Neuronal stem cell (in vitro differentiated cells): ENCODE measurements around the gene RARB.

Experiments
- DNase-seq: peaks from one replicate; pipeline ENCODE4 v3.0.0-alpha.2; 2013; ENCODE audit warnings: low spot score
- H2AFZ ChIP-seq: one replicate; pipeline ENCODE4 v1.6.1; 2013; ENCODE audit warnings: mild to moderate bottlenecking, low read length, inconsistent platforms
- H2AK5ac ChIP-seq: 2 replicates; pipeline ENCODE4 v1.6.1; 2013; ENCODE audit warnings: low read depth, mild to moderate bottlenecking, inconsistent platforms, low read length, moderate library complexity, mixed read lengths
- H2BK120ac ChIP-seq: 2 replicates; pipeline ENCODE4 v1.6.1; 2013; ENCODE audit warnings: low read depth, mild to moderate bottlenecking, inconsistent platforms, low read length, moderate library complexity, mixed read lengths
- H2BK12ac ChIP-seq: one replicate; pipeline ENCODE4 v1.6.1; 2013; ENCODE audit warnings: low read length, inconsistent platforms
- H2BK15ac ChIP-seq: 2 replicates; pipeline ENCODE4 v1.6.1; 2013; ENCODE audit warnings: mild to moderate bottlenecking, low read length, inconsistent platforms, mixed read lengths
- H2BK5ac ChIP-seq: one replicate; pipeline ENCODE4 v1.6.1; 2013; ENCODE audit warnings: inconsistent platforms, mild to moderate bottlenecking, low read length, moderate library complexity
- H3K14ac ChIP-seq: one replicate; pipeline ENCODE4 v1.6.1; 2013; ENCODE audit warnings: low read length, inconsistent platforms
- H3K18ac ChIP-seq: 2 replicates; pipeline ENCODE4 v1.6.1; 2013; ENCODE audit warnings: low read length, inconsistent platforms
- H3K23ac ChIP-seq: 2 replicates; pipeline ENCODE4 v1.6.1; 2013; ENCODE audit warnings: low read depth, mild to moderate bottlenecking, mixed read lengths, low read length, inconsistent platforms; ENCODE audit not compliant: poor library complexity
- H3K27ac ChIP-seq: replicated peaks from 3 replicates; pipeline ENCODE4 v1.5.1; 2013; ENCODE audit warnings: low read length, inconsistent platforms
- H3K27me3 ChIP-seq, 3 experiments: 2 replicates each; pipeline ENCODE4 v1.6.1; 2013; ENCODE audit warnings: low read length in 3 of 3, mild to moderate bottlenecking in 2 of 3, inconsistent platforms in 1 of 3, low read depth in 1 of 3, mixed read lengths in 1 of 3, moderate library complexity in 1 of 3; ENCODE audit not compliant: control insufficient read depth in 3 of 3, insufficient read depth in 3 of 3
- H3K36me3 ChIP-seq, 2 donors: replicated peaks in 1 of 2; 2 replicates each; pipeline ENCODE4 v1.6.1; 2013; ENCODE audit warnings: low read length in 2 of 2; ENCODE audit not compliant: control insufficient read depth in 2 of 2, insufficient read depth in 2 of 2
- H3K4ac ChIP-seq: 2 replicates; pipeline ENCODE4 v1.6.1; 2013; ENCODE audit warnings: inconsistent platforms, mild to moderate bottlenecking, low read length, moderate library complexity
- H3K4me1 ChIP-seq, 2 donors: 1 replicate in 1 of 2; 2 replicates in 1 of 2; pipeline ENCODE4 v1.6.1; 2013; ENCODE audit warnings: low read length in 2 of 2, low read depth in 1 of 2; ENCODE audit not compliant: control insufficient read depth in 2 of 2, insufficient read depth in 1 of 2
- H3K4me2 ChIP-seq: one replicate; pipeline ENCODE4 v1.6.1; 2013; ENCODE audit warnings: mild to moderate bottlenecking, low read length, inconsistent platforms; ENCODE audit not compliant: insufficient read depth, poor library complexity, severe bottlenecking
- H3K4me3 ChIP-seq, 2 donors: 2 replicates each; pipeline ENCODE4 v1.5.1; 2013; ENCODE audit warnings: low read length in 2 of 2, mild to moderate bottlenecking in 2 of 2, inconsistent platforms in 1 of 2, moderate library complexity in 1 of 2
- H3K79me1 ChIP-seq: one replicate; pipeline ENCODE4 v1.6.1; 2013; ENCODE audit warnings: low read depth, mild to moderate bottlenecking, inconsistent platforms, low read length, moderate library complexity
- H3K9ac ChIP-seq: one replicate; pipeline ENCODE4 v1.6.1; 2013; ENCODE audit warnings: mild to moderate bottlenecking, low read depth, low read length, inconsistent platforms; ENCODE audit not compliant: poor library complexity
- H3K9me3 ChIP-seq, 2 donors: replicated peaks in 1 of 2; 2 replicates each; pipeline versions ENCODE3 to v1.6.1; 2013; ENCODE audit warnings: low read length in 2 of 2, mild to moderate bottlenecking in 2 of 2, inconsistent platforms in 1 of 2, low read depth in 1 of 2, mixed read lengths in 1 of 2, moderate library complexity in 1 of 2; ENCODE audit not compliant: control insufficient read depth in 2 of 2, insufficient read depth in 1 of 2
- H4K8ac ChIP-seq: one replicate; pipeline ENCODE4 v1.6.1; 2013; ENCODE audit warnings: low read depth, mild to moderate bottlenecking, inconsistent platforms, low read length, moderate library complexity
- H4K91ac ChIP-seq: one replicate; pipeline ENCODE4 v1.6.1; 2013; ENCODE audit warnings: low read length, low read depth, mild to moderate bottlenecking, inconsistent platforms; ENCODE audit not compliant: poor library complexity
- WGBS, 2 donors: extraction: QIAGEN DNeasy Blood & Tissue Kit; methylation state at CpG; one replicate each; pipeline ENCODE4 v1.1.7; 2013; ENCODE audit warnings: missing lambda C conversion rate in 2 of 2, mixed read lengths in 1 of 2; ENCODE audit not compliant: insufficient read length in 2 of 2, insufficient replicate concordance in 1 of 2; ENCODE audit errors: extremely low coverage in 2 of 2; 5-methylcytosine and 5-hydroxymethylcytosine counted together

The RARB gene

DNA sequence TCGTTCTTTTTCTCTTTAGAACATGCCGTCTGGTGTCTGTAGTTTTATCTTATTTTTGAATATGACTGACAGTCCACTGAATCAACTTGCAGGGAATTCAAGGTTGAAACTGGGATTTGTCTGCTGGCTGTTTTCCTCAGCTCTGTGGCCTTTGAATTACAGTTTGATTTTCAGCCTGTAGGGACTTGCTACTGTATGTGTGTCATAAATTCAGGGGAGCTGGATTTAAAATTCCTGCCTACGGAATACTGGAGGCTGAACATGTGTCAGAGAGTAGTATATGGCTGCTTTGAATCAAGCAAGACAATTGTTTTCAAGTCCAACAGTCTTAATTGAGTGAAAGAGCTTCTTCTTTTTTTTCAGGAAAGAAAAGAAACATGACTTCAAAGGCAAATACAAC lies 33.9 kb downstream of the RARB start:
- DNase-seq, result no peak
- H3K9ac ChIP-seq, result no peak overlapping the region
- H3K79me1 ChIP-seq, result no peaks in the 10 kb centered on the region
- no peak overlapping the region for H2AFZ ChIP-seq
- no peak overlapping the region for H2BK15ac ChIP-seq
- no peak overlapping the region for H3K27ac ChIP-seq
- H3K36me3 ChIP-seq, result no peaks in the 10 kb centered on the region
- no peak overlapping the region for H4K91ac ChIP-seq
- no peaks in the 10 kb centered on the region for H3K9me3 ChIP-seq
- peaks cover 0 to 6% of the 10 kb centered on the region in 2 donors for H3K4me1 ChIP-seq
- no peak overlapping the region for H2BK5ac ChIP-seq
- H3K14ac ChIP-seq, result no peak overlapping the region
- H3K18ac ChIP-seq, result no peak overlapping the region
- no peak overlapping the region for H4K8ac ChIP-seq
- no peak overlapping the region for H3K4ac ChIP-seq
- H3K23ac ChIP-seq, result no peak overlapping the region
- no CpG with 5 or more reads among the region's 3 CpGs for WGBS, 2 donors
- H2AK5ac ChIP-seq, result no peak overlapping the region
- H3K4me2 ChIP-seq, result no peak overlapping the region
- no peak overlapping the region for H2BK12ac ChIP-seq
- no peaks in the 10 kb centered on the region for H3K27me3 ChIP-seq
- H3K4me3 ChIP-seq, result no peak overlapping the region
- H2BK120ac ChIP-seq, result no peak overlapping the region

DNA sequence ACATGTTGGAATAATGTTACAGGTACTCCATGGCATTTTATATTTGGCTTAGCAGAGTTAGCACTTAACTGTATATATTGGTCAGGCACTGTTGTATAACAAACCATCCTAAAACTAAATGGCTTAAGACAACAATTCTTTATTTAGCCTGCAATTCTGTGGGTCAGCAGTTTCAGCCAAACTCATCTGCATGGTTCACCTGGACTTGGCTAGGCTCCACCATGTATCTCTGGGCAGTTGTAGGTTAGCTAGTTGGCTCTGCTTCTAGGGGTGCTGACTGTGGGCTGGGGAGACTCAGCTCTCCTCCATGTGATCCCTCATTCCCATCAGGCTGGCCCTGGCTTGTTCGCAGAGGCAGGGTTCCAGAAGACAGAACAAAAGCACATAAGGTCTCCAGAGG lies 34.4 kb downstream of the RARB start:
- H3K36me3 ChIP-seq, result no peaks in the 10 kb centered on the region
- H3K4me3 ChIP-seq, result no peak overlapping the region
- H3K18ac ChIP-seq, result no peak overlapping the region
- H3K23ac ChIP-seq, result no peak overlapping the region
- H3K27ac ChIP-seq, result no peak overlapping the region
- no peak overlapping the region for H3K4me2 ChIP-seq
- H4K91ac ChIP-seq, result no peak overlapping the region
- no peak overlapping the region for H4K8ac ChIP-seq
- H2BK120ac ChIP-seq, result no peak overlapping the region
- H2BK12ac ChIP-seq, result no peak overlapping the region
- H3K9ac ChIP-seq, result no peak overlapping the region
- H2BK15ac ChIP-seq, result no peak overlapping the region
- H3K4ac ChIP-seq, result no peak overlapping the region
- DNase-seq, result no peak
- H3K14ac ChIP-seq, result no peak overlapping the region
- no peak overlapping the region for H2AFZ ChIP-seq
- WGBS, 2 donors, result no CpG with 5 or more reads among the region's 1 CpG
- H2BK5ac ChIP-seq, result no peak overlapping the region
- H3K9me3 ChIP-seq, result no peaks in the 10 kb centered on the region
- H2AK5ac ChIP-seq, result no peak overlapping the region
- H3K27me3 ChIP-seq, result no peaks in the 10 kb centered on the region
- peaks cover 0 to under 1% of the 10 kb centered on the region in 2 donors for H3K4me1 ChIP-seq
- H3K79me1 ChIP-seq, result no peaks in the 10 kb centered on the region

DNA sequence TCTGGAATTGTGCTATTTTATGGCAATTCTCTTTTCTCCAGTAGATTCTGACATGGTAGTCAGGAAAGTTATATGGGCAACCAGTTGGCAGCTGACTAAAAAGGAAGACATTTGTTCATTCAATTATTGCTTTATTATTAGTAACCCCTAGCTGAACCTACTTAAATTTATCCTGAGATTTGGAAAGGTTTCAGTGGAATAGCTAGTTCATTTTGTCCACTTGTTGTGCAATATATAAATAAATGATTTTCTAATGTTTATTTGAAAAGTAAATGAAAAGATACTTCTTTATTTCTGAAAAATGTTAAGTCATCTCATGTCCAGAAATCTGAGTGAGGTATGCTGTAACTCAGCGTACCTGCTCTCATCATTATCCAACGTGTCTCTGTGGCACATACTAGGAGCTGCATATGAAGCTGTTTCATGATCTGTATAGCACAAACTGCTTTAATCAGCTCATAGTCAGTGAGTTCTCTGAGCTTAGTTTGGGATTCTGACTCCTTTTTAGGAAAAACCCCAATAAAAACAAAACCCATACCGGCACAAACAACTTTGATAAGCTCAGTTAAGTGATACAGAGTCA lies 35.9 kb downstream of the RARB start:
- no peak overlapping the region for H3K9ac ChIP-seq
- no peaks in the 10 kb centered on the region for H3K36me3 ChIP-seq
- H2AK5ac ChIP-seq, result no peak overlapping the region
- no peak overlapping the region for H4K8ac ChIP-seq
- WGBS, 2 donors, result no CpG with 5 or more reads among the region's 3 CpGs
- no peak overlapping the region for H3K27ac ChIP-seq
- no peaks in the 10 kb centered on the region for H3K9me3 ChIP-seq
- no peak overlapping the region for H4K91ac ChIP-seq
- no peak overlapping the region for H3K4me3 ChIP-seq
- H2BK5ac ChIP-seq, result no peak overlapping the region
- H2BK12ac ChIP-seq, result no peak overlapping the region
- H2BK15ac ChIP-seq, result no peak overlapping the region
- H2AFZ ChIP-seq, result no peak overlapping the region
- no peaks in the 10 kb centered on the region for H3K27me3 ChIP-seq
- H3K23ac ChIP-seq, result no peak overlapping the region
- H3K4me1 ChIP-seq, result peaks cover 2 to 5% of the 10 kb centered on the region in 2 donors
- H3K4me2 ChIP-seq, result no peak overlapping the region
- no peak overlapping the region for H2BK120ac ChIP-seq
- H3K18ac ChIP-seq, result no peak overlapping the region
- DNase-seq, result no peak
- H3K79me1 ChIP-seq, result no peaks in the 10 kb centered on the region
- no peak overlapping the region for H3K14ac ChIP-seq
- H3K4ac ChIP-seq, result no peak overlapping the region

DNA sequence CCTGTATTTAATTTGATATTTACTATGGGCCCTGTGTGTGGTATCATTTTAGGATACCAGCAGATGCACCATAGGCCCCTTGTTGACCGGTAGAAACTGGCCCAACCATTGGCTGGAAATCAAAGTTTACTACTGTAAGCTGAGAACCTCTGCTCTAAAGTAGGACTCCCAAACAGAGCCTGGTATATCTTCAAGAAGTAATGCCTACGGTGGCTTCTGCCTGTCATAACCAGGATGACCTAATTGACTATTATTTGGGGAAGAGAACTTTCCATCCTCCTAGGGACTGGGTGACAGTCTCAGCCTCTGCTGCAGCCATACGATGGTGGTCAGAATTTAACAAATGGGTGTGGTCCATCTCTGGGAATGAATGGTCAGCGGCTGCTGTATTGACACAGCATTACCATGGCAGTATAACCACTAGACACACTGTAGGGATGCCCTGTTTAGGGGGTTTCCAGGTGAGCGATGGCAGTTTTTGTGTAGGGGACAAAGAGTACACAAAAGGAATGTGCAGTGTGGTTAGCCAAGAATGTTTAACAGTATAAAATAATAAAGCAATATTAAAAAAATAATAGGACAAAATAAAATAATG lies 37.3 kb downstream of the RARB start:
- no peak overlapping the region for H3K4me2 ChIP-seq
- H4K8ac ChIP-seq, result no peak overlapping the region
- no peak overlapping the region for H3K27ac ChIP-seq
- no peak overlapping the region for H3K23ac ChIP-seq
- DNase-seq, result no peak
- H2AFZ ChIP-seq, result no peak overlapping the region
- no peak overlapping the region for H3K4ac ChIP-seq
- H2BK120ac ChIP-seq, result no peak overlapping the region
- H3K79me1 ChIP-seq, result no peaks in the 10 kb centered on the region
- H3K14ac ChIP-seq, result no peak overlapping the region
- no peak overlapping the region for H2BK5ac ChIP-seq
- no peak overlapping the region for H2BK15ac ChIP-seq
- H2BK12ac ChIP-seq, result no peak overlapping the region
- H3K9ac ChIP-seq, result no peak overlapping the region
- H3K36me3 ChIP-seq, result no peaks in the 10 kb centered on the region
- H3K4me1 ChIP-seq, result peaks cover 5 to 15% of the 10 kb centered on the region in 2 donors
- no peaks in the 10 kb centered on the region for H3K9me3 ChIP-seq
- H3K18ac ChIP-seq, result no peak overlapping the region
- WGBS, 2 donors, result no CpG with 5 or more reads among the region's 5 CpGs
- no peaks in the 10 kb centered on the region for H3K27me3 ChIP-seq
- no peak overlapping the region for H4K91ac ChIP-seq
- no peak overlapping the region for H3K4me3 ChIP-seq
- no peak overlapping the region for H2AK5ac ChIP-seq
